Head of caudate nucleus (tissue), 42 donors: ENCODE data around the gene HES7.
A peak's percentile ranks its signal among the peaks of the same experiment; 100 is the strongest.
"Not testable (repeated sequence)": the region's sequence is repeated elsewhere in the genome, so short reads cannot be mapped to it uniquely, and the experiment has no call there.

Experiments used
- DNase-seq, 42 donors: peaks; one replicate each; pipeline versions ENCODE4 v3.0.0 to v3.0.0-alpha.2; 2020 to 2021; ENCODE audit warnings: mixed read lengths in 7 of 42
- intact Hi-C: fragments of 100-400 bp; cut with DNase I; formaldehyde crosslinking; loops from one replicate; pipeline ENCODE4 v1.15.0; 2022

Gene HES7

GRCh38 chr17:8123695-8124349 is at the start of gene HES7:
TSS of gene HES7 (minus strand) at chr17:8124106. CDS start at chr17:8124084, 22 bp downstream.
- intact Hi-C loops, result loop anchor here (5.0 to 10.0 kb wide), 3 partner anchors 33 to 181 kb away; no protein-coding TSS in a partner anchor
- DNase-seq, result no peak

- DNase-seq, result peak; percentile 65 to 96 (median 88)
- intact Hi-C loops, result no loop called here
Measured at GRCh38 chr17:8173056-8173870, 49.4 kb upstream of the HES7 start.

GRCh38 chr17:8170186-8170585 is 46.3 kb upstream of the HES7 start:
- intact Hi-C loops, result not testable (repeated sequence)
- peak in 1 of 42 donors; percentile 1 for DNase-seq

GRCh38 chr17:8167526-8167925 is 43.6 kb upstream of the HES7 start:
- intact Hi-C loops, result no loop called here
- no peak for DNase-seq

- intact Hi-C loops, result no loop called here
- DNase-seq, result no peak
Measured at GRCh38 chr17:8166731-8167130, 42.8 kb upstream of the HES7 start.

GRCh38 chr17:8164815-8165131 is 40.9 kb upstream of the HES7 start:
- no peak for DNase-seq
- intact Hi-C loops, result no loop called here

- intact Hi-C loops, result no loop called here
- DNase-seq, result peak; percentile 55 to 96 (median 82)
Measured at GRCh38 chr17:8163978-8164814, 40.3 kb upstream of the HES7 start.

DNA sequence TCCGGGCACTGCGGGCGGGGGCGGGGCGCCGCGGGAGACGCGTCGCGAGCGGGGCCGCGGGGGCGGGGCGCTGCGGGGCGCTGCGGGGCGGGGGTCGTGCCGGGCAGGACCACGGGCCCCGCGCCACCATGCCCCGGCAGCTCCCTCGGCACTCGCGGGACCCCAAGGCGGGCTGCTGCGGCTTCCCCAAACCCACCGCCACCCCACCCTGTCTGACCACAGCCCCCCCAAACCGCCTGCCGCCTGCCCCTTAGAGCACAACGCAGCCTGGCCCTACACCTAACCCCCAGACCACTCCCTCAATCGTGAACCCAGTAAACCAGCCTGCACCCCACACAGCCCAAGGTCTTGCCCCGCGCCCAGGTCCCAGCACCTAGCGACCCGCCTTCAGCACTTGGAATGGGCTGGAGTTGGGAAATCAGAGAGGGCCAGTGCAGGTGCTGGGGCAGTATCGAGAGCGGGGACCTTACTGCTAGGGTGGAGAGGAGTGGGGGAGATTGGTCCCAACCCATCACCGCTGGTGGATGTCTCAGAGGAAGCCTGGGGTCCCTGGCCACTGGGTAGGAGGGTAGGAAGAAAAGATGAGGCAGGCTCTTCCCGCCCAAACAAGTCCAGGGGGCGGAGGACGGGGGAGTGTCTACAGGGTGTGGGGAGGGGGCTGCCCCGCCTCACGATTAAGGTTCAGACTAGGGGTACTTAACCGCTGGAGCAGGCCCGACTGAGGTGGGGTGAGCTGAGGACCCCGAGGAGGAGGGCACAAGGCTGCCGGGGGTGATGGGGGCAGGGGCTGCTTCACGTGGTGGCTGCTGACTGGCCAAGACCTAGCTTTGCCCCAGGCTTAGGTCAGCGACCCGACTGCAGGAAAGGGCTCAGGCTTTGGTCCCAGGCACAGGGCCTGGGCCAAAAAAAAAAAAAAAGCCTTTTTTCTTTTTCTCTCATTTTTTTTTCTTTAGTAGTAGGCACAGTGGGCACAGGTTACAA is 39.4 kb upstream of the HES7 start:
- DNase-seq, result peak in 8 of 42 donors; percentile 32 to 59 (median 41)
- intact Hi-C loops, result no loop called here

GRCh38 chr17:8162233-8162996 is 38.5 kb upstream of the HES7 start, which contains the start of gene VAMP2:
TSS of gene VAMP2 (minus strand) at chr17:8162948. CDS start at chr17:8162879, 69 bp downstream.
- peak in 41 of 42 donors; percentile 55 to 94 (median 86) for DNase-seq

GRCh38 chr17:8161289-8162232 is 37.7 kb upstream of the HES7 start:
- no peak for DNase-seq
- intact Hi-C loops, result no loop called here

More at GRCh38 chr17:8162233-8162996, 38.5 kb upstream of the HES7 start, which contains the start of gene VAMP2:
- intact Hi-C loops, result no loop called here

GRCh38 chr17:8160741-8161221 is 36.9 kb upstream of the HES7 start:
- DNase-seq, result peak in 1 of 42 donors; percentile 50
- intact Hi-C loops, result no loop called here

- intact Hi-C loops, result no loop called here
- peak in 1 of 42 donors; percentile 3 for DNase-seq
Measured at GRCh38 chr17:8160224-8160577, 36.3 kb upstream of the HES7 start.

DNA sequence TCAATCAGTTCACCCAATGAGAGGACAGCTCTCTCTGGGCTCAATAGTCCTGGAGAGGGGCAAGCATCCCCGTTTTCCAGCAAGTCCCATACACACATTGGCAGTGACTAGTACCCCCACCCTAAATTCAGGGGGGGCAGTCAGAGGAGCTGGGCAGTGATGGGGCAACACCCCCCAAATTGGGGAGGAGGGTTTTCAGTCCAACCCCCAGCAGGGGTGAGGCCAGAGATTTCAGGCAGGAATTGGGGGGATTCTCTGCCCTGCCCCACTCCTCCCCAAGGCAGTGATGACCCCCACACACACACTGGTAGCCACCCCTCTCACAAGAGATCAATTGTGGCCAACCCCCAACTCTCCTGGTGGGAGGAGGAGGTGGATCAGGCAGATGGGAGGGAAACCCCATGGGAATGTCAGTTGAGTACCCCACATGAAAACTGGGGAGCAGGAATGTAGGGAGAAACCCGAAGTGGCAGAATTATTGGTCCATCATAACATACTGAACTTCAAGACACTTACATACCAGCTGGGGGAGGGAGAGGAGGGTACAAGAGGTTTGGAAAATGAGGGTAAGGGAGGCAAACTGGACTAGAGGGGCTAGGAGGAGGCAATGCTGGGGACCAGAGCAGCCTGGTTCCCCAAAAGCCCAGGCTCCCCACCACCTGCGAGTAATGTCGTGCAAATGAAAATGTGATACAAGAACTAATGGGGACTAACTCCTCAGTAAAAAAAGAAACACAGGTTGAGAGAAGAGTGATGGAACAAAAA is 35.7 kb upstream of the HES7 start:
- peak in 1 of 42 donors; percentile 3 for DNase-seq

GRCh38 chr17:8159032-8159400 is 35.1 kb upstream of the HES7 start:
- peak in 1 of 42 donors; percentile 5 for DNase-seq
- intact Hi-C loops, result loop anchor here (5.0 kb wide), 1 partner anchor 37 kb away; the partner anchor contains the start of gene HES7

More for the DNA sequence above, 35.7 kb upstream of the HES7 start:
- intact Hi-C loops, result loop anchor here (5.0 kb wide), 1 partner anchor 37 kb away; the partner anchor contains the start of gene HES7
